Stimulated activated memory B cell treated with anti-CD40 and anti-IgM and Interleukin-4, amounts not matched to agents 10 μg/mL and 1 μg/mL and 100 μg/mL, for 72 hours (primary cell): Measurements from ENCODE around the gene SSC5D.
A peak's percentile ranks its signal among the peaks of the same experiment; 100 is the strongest.
"Not testable (repeated sequence)": the region's sequence is repeated elsewhere in the genome, so short reads cannot be mapped to it uniquely, and the experiment has no call there.

ENCODE experiments used
- ATAC-seq: fragments of 150-1000 bp; cut with Tn5 transposase; 2 replicates; pipeline ENCODE4 v1.10.0; 2021
- H3K27ac Mint-ChIP-seq: one replicate; pipeline ENCODE4 v1.8.0; 2022; ENCODE audit warnings: mild to moderate bottlenecking, mixed read lengths
- H3K27me3 Mint-ChIP-seq: one replicate; pipeline ENCODE4 v1.8.0; 2022; ENCODE audit warnings: mixed read lengths
- H3K36me3 Mint-ChIP-seq: one replicate; pipeline ENCODE4 v1.8.0; 2022; ENCODE audit warnings: mixed read lengths
- H3K4me1 Mint-ChIP-seq: one replicate; pipeline ENCODE4 v1.8.0; 2022; ENCODE audit warnings: mixed read lengths
- H3K4me3 Mint-ChIP-seq: one replicate; pipeline ENCODE4 v1.8.0; 2022; ENCODE audit warnings: mild to moderate bottlenecking, moderate library complexity, mixed read lengths
- H3K9me3 Mint-ChIP-seq: one replicate; pipeline ENCODE4 v1.8.0; 2022; ENCODE audit warnings: mixed read lengths

Gene SSC5D

GRCh38 chr19:55525289-55526101, 37.3 kb downstream of the SSC5D start:
- no peak overlapping the region for H3K4me3 Mint-ChIP-seq
- no peaks in the 10 kb centered on the region for H3K36me3 Mint-ChIP-seq
- no peaks in the 10 kb centered on the region for H3K27me3 Mint-ChIP-seq
- H3K27ac Mint-ChIP-seq, result no peak overlapping the region
- no peak for ATAC-seq
- no peaks in the 10 kb centered on the region for H3K4me1 Mint-ChIP-seq
- no peaks in the 10 kb centered on the region for H3K9me3 Mint-ChIP-seq

- Mint-ChIP-seq H3K27me3 (no peaks in the 10 kb centered on the region), H3K4me1 (no peaks in the 10 kb centered on the region)
- no peak for ATAC-seq
These were observed 38.3 kb downstream of the SSC5D start for GRCh38 chr19:55526216-55527196.

GRCh38 chr19:55527197-55528029, 39.2 kb downstream of the SSC5D start:
- H3K27me3 Mint-ChIP-seq, result no peaks in the 10 kb centered on the region
- no peaks in the 10 kb centered on the region for H3K4me1 Mint-ChIP-seq
- no peaks in the 10 kb centered on the region for H3K9me3 Mint-ChIP-seq
- H3K4me3 Mint-ChIP-seq, result no peak overlapping the region
- no peak for ATAC-seq
- H3K27ac Mint-ChIP-seq, result no peak overlapping the region
- no peaks in the 10 kb centered on the region for H3K36me3 Mint-ChIP-seq

More at GRCh38 chr19:55526216-55527196, 38.3 kb downstream of the SSC5D start:
- Mint-ChIP-seq H3K36me3 (no peaks in the 10 kb centered on the region), H3K27ac (no peak overlapping the region), H3K9me3 (no peaks in the 10 kb centered on the region), H3K4me3 (no peak overlapping the region)

- H3K4me1 Mint-ChIP-seq, result no peaks in the 10 kb centered on the region
- H3K27ac Mint-ChIP-seq, result no peak overlapping the region
- H3K36me3 Mint-ChIP-seq, result no peaks in the 10 kb centered on the region
- H3K4me3 Mint-ChIP-seq, result no peak overlapping the region
- no peaks in the 10 kb centered on the region for H3K27me3 Mint-ChIP-seq
- H3K9me3 Mint-ChIP-seq, result no peaks in the 10 kb centered on the region
- ATAC-seq, result no peak
These were observed 40.0 kb downstream of the SSC5D start for GRCh38 chr19:55528030-55528803.

- H3K9me3 Mint-ChIP-seq, result no peaks in the 10 kb centered on the region
- H3K4me3 Mint-ChIP-seq, result no peak overlapping the region
- no peaks in the 10 kb centered on the region for H3K4me1 Mint-ChIP-seq
- H3K36me3 Mint-ChIP-seq, result no peaks in the 10 kb centered on the region
- peaks cover 10% of the 10 kb centered on the region for H3K27me3 Mint-ChIP-seq
- ATAC-seq, result peak; percentile 39
- no peak overlapping the region for H3K27ac Mint-ChIP-seq
These were observed 41.5 kb downstream of the SSC5D start for GRCh38 chr19:55529636-55530234.

- no peak overlapping the region for H3K4me3 Mint-ChIP-seq
These were observed 42.8 kb downstream of the SSC5D start for GRCh38 chr19:55530996-55531395.

GRCh38 chr19:55534280-55534679, 46.0 kb downstream of the SSC5D start:
- H3K27me3 Mint-ChIP-seq, result peaks cover 10% of the 10 kb centered on the region
- H3K27ac Mint-ChIP-seq, H3K4me3 Mint-ChIP-seq, ATAC-seq, H3K9me3 Mint-ChIP-seq, H3K4me1 Mint-ChIP-seq, H3K36me3 Mint-ChIP-seq: not testable (repeated sequence)

More at GRCh38 chr19:55530996-55531395, 42.8 kb downstream of the SSC5D start:
- H3K27me3 Mint-ChIP-seq, result peaks cover 10% of the 10 kb centered on the region
- no peak overlapping the region for H3K27ac Mint-ChIP-seq
- no peaks in the 10 kb centered on the region for H3K36me3 Mint-ChIP-seq
- no peaks in the 10 kb centered on the region for H3K4me1 Mint-ChIP-seq
- no peaks in the 10 kb centered on the region for H3K9me3 Mint-ChIP-seq
- ATAC-seq, result peak; percentile 29

GRCh38 chr19:55535173-55535964, 47.1 kb downstream of the SSC5D start:
- Mint-ChIP-seq H3K4me1 (no peaks in the 10 kb centered on the region), H3K9me3 (no peaks in the 10 kb centered on the region), H3K27me3 (peaks cover 10% of the 10 kb centered on the region), H3K27ac (no peak overlapping the region), H3K36me3 (no peaks in the 10 kb centered on the region), H3K4me3 (no peak overlapping the region)
- no peak for ATAC-seq

- Mint-ChIP-seq H3K27me3 (peaks cover 10% of the 10 kb centered on the region), H3K27ac (no peak overlapping the region), H3K4me3 (no peak overlapping the region), H3K9me3 (no peaks in the 10 kb centered on the region), H3K36me3 (no peaks in the 10 kb centered on the region), H3K4me1 (no peaks in the 10 kb centered on the region)
- peak; percentile 34 for ATAC-seq
These were observed 47.7 kb downstream of the SSC5D start for GRCh38 chr19:55535965-55536350.

- no peaks in the 10 kb centered on the region for H3K4me1 Mint-ChIP-seq
- no peaks in the 10 kb centered on the region for H3K36me3 Mint-ChIP-seq
- H3K27me3 Mint-ChIP-seq, result peaks cover 10% of the 10 kb centered on the region
- no peak for ATAC-seq
- no peak overlapping the region for H3K27ac Mint-ChIP-seq
- no peak overlapping the region for H3K4me3 Mint-ChIP-seq
- no peaks in the 10 kb centered on the region for H3K9me3 Mint-ChIP-seq
These were observed 48.1 kb downstream of the SSC5D start for GRCh38 chr19:55536366-55536765.

- ATAC-seq, result no peak
- Mint-ChIP-seq H3K9me3 (peaks cover 2% of the 10 kb centered on the region), H3K27me3 (peaks cover 16% of the 10 kb centered on the region), H3K4me1 (no peaks in the 10 kb centered on the region), H3K4me3 (no peak within 1 kb of the TSS), H3K27ac (no peak within 1 kb of the TSS), H3K36me3 (no peaks in the 10 kb centered on the region)
These were observed 48.9 kb downstream of the SSC5D start, which contains the start of gene SBK2 for GRCh38 chr19:55536951-55537740. TSS of gene SBK2 (minus strand) at chr19:55537133. CDS start at chr19:55536294, 839 bp downstream.

- no peaks in the 10 kb centered on the region for H3K36me3 Mint-ChIP-seq
- no peak for ATAC-seq
- no peak overlapping the region for H3K27ac Mint-ChIP-seq
- H3K9me3 Mint-ChIP-seq, result peaks cover 8% of the 10 kb centered on the region
- no peak overlapping the region for H3K4me3 Mint-ChIP-seq
- peaks cover 22% of the 10 kb centered on the region for H3K27me3 Mint-ChIP-seq
- H3K4me1 Mint-ChIP-seq, result no peaks in the 10 kb centered on the region
These were observed 49.5 kb downstream of the SSC5D start for GRCh38 chr19:55537741-55538111.

GRCh38 chr19:55538132-55538531, 49.9 kb downstream of the SSC5D start:
- peaks cover 26% of the 10 kb centered on the region for H3K27me3 Mint-ChIP-seq
- ATAC-seq, result no peak
- H3K9me3 Mint-ChIP-seq, result peaks cover 12% of the 10 kb centered on the region
- H3K27ac Mint-ChIP-seq, result no peak overlapping the region
- no peak overlapping the region for H3K4me3 Mint-ChIP-seq
- peaks cover under 1% of the 10 kb centered on the region for H3K36me3 Mint-ChIP-seq
- no peaks in the 10 kb centered on the region for H3K4me1 Mint-ChIP-seq
